IPS-15b (cell line): ENCODE results near the gene CSTPP1.

Experiments used
- H3K27me3 ChIP-seq: one replicate; pipeline ENCODE4 v1.6.1; 2013; ENCODE audit warnings: low read length; ENCODE audit not compliant: control insufficient read depth, insufficient read depth
- H3K36me3 ChIP-seq: one replicate; pipeline ENCODE4 v1.6.1; 2013; ENCODE audit warnings: low read length; ENCODE audit not compliant: control insufficient read depth, insufficient read depth
- H3K4me1 ChIP-seq: one replicate; pipeline ENCODE4 v1.6.1; 2013; ENCODE audit warnings: mild to moderate bottlenecking, low read length; ENCODE audit not compliant: control insufficient read depth, insufficient read depth
- H3K4me3 ChIP-seq: one replicate; pipeline ENCODE4 v1.5.1; 2013; ENCODE audit warnings: low read depth, low read length
- H3K9ac ChIP-seq: one replicate; pipeline ENCODE4 v1.6.1; 2013; ENCODE audit warnings: low read depth, mild to moderate bottlenecking, low read length
- H3K9me3 ChIP-seq: one replicate; pipeline ENCODE4 v1.6.1; 2013; ENCODE audit warnings: mild to moderate bottlenecking, low read length; ENCODE audit not compliant: control insufficient read depth, insufficient read depth

The CSTPP1 gene

DNA sequence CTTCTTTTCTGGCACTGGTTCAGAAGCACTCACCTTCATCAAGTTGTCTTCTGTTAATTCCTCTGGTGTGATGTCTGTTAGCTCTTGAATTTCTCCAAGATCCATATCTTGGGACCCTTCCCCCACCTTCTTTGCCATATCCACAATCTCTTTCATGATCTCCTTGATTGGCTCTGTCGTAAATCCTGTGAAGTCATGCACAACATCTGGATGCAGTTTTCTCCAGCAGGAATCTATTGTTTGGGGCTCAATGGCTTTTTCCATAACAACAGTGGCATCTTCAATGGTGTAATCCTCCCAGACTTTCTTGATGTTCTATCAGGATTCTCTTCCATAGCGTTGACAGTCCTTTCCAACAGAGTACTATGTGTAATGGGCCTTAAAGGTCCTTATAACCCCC is 96.9 kb downstream of the CSTPP1 start:
- no peaks in the 10 kb centered on the region for H3K36me3 ChIP-seq
- no peak overlapping the region for H3K9ac ChIP-seq
- no peaks in the 10 kb centered on the region for H3K27me3 ChIP-seq
- no peaks in the 10 kb centered on the region for H3K9me3 ChIP-seq
- no peak overlapping the region for H3K4me3 ChIP-seq
- no peaks in the 10 kb centered on the region for H3K4me1 ChIP-seq

DNA sequence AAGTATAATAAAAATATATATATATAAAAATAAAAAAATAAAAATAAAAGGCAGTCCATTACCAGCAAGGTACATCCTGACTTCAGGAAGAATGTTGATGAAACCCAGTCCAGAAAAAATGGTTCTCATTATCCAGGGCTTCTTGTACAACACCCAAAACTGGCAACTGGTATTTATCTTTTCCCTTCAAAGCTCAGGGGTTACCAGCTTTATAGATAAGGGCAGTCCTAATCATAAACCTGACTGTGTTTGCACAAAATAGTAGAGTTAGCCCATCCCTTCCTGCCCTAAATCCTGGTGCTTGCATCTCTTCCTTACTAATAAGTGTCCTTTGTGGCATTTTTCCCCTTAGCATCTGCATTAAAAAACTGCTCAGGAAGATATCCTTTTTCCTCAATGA is 97.5 kb downstream of the CSTPP1 start:
- Histone ChIP-seq H3K36me3 (no peaks in the 10 kb centered on the region), H3K27me3 (no peaks in the 10 kb centered on the region), H3K9ac (no peak overlapping the region)

DNA sequence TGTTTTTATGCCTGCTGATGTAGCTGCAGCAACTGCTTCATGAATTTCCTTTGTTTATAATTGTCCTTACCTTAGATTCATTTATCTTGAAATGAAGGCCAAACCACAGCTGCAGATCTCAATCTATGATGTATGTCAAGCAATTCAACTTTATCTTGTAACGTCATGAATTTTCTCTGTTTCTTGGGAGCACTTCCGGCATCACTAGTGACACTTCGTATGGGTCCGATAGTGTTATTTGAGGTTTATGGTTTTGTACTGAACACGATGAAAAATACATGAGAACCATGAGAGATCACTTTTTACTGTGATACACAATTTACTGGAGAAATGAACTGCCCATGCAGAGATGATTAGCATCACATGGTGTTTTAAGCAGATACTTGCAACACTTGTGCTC is 98.5 kb downstream of the CSTPP1 start:
- no peaks in the 10 kb centered on the region for H3K27me3 ChIP-seq
- no peak overlapping the region for H3K9ac ChIP-seq
- H3K36me3 ChIP-seq = no peaks in the 10 kb centered on the region
- no peaks in the 10 kb centered on the region for H3K9me3 ChIP-seq
- H3K4me3 ChIP-seq = no peak overlapping the region
- no peaks in the 10 kb centered on the region for H3K4me1 ChIP-seq

More for the DNA sequence above, 97.5 kb downstream of the CSTPP1 start:
- Histone ChIP-seq H3K4me1 (no peaks in the 10 kb centered on the region), H3K9me3 (no peaks in the 10 kb centered on the region), H3K4me3 (no peak overlapping the region)

DNA sequence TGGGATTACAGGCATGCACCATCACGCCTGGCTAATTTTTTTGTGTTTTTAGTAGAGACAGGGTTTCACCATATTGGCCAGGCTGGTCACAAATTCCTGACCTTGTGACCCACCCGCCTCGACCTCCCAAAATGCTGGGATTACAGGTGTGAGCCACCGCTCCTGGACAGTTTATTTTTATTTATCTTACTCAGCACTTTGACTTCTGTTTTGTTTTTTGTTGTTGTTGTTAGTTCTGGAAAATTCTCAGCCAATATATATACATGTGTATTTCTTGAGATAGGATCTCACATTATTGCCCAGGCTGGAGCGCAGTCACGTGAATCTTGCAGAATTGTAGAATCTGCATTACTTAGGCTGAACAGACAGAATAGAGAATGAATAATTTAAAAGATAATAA is 107.6 kb downstream of the CSTPP1 start:
- Histone ChIP-seq H3K4me1 (no peaks in the 10 kb centered on the region), H3K9ac (no peak overlapping the region), H3K9me3 (no peaks in the 10 kb centered on the region), H3K4me3 (no peak overlapping the region), H3K36me3 (no peaks in the 10 kb centered on the region), H3K27me3 (no peaks in the 10 kb centered on the region)

DNA sequence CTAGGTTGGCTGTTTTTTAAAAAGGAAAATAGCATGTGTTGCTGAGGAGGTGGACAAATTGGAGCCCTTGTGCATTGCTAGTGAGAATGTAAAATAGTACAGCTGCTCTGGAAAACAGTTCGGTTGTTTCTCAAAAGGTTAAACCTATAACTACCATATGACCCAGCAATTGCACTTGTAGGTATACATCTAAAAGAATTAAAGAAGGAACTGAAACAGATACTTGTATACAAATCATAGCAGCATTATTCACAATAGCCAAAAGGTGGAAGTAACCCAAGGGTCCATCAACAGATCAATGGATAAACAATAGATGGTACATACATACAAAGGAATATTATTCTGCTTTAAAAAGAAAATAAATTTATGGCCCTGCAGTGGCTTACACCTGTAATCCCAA is 111.4 kb downstream of the CSTPP1 start:
- Histone ChIP-seq H3K27me3 (no peaks in the 10 kb centered on the region), H3K4me3 (no peak overlapping the region), H3K36me3 (no peaks in the 10 kb centered on the region), H3K9ac (no peak overlapping the region), H3K4me1 (no peaks in the 10 kb centered on the region), H3K9me3 (no peaks in the 10 kb centered on the region)

DNA sequence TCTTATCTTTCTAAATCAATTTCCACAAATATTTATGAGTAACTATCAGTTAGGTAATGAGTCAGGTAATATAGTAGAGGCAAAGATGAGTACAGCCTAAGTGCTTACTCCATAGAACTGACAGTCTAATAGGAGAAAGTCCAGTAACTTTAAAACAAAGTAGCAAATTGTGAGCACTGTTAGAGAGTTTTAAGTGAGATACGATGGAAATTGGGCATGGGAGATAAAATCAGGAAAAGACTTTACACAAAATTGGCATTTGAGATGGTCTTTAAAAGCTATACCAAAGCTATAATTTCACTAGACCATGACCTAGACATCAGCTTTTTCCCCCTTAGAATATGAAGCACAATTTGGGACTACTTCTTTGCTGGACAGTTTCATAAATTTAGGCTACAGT is 113.7 kb downstream of the CSTPP1 start:
- H3K27me3 ChIP-seq = no peaks in the 10 kb centered on the region
- no peaks in the 10 kb centered on the region for H3K4me1 ChIP-seq
- no peaks in the 10 kb centered on the region for H3K9me3 ChIP-seq
- H3K9ac ChIP-seq = no peak overlapping the region
- H3K4me3 ChIP-seq = no peak overlapping the region
- no peaks in the 10 kb centered on the region for H3K36me3 ChIP-seq

DNA sequence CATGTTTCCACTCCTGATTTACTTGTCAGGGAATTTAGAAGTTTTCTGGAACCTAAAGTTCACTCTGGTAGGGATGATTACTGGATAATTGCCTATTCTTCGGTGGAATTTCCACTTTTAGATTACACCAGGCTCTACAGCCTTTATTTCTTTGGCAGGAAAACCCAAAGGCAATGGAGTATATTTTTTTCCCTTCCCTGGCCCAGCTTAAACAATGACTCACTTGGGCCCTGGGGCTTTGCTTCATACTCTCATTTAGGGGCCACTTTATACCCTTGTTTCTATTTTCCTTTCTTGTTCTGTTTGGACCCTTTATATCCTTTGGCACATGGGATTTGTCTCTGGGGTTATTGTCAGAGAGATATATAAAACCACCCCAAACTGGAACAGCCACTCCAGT is 114.7 kb downstream of the CSTPP1 start:
- no peak overlapping the region for H3K4me3 ChIP-seq
- no peak overlapping the region for H3K9ac ChIP-seq
- no peaks in the 10 kb centered on the region for H3K36me3 ChIP-seq
- no peaks in the 10 kb centered on the region for H3K4me1 ChIP-seq
- H3K27me3 ChIP-seq = no peaks in the 10 kb centered on the region
- no peaks in the 10 kb centered on the region for H3K9me3 ChIP-seq

DNA sequence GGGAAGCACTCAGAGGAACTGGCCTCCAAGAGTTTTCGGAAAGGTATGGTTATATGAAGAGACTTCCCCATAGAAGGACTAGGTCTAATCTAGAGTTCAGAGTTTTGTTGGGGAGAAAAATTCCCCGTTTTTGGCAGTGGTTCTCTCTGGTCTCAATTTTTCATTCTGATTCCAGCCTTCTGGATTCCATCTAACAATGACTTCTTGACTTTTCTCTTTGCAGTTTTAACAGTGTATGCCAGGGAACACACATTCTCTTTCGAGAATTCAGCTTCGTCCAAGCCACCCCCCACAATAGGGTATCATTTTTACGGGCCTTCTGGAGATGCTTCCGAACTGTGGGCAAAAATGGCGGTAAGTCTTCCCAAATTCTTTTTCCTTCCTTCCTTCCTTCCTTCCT is 115.6 kb downstream of the CSTPP1 start:
- H3K4me3 ChIP-seq = no peak overlapping the region
- H3K27me3 ChIP-seq = no peaks in the 10 kb centered on the region
- H3K9me3 ChIP-seq = no peaks in the 10 kb centered on the region
- no peak overlapping the region for H3K9ac ChIP-seq
- H3K4me1 ChIP-seq = peaks cover 7% of the 10 kb centered on the region
- H3K36me3 ChIP-seq = no peaks in the 10 kb centered on the region

DNA sequence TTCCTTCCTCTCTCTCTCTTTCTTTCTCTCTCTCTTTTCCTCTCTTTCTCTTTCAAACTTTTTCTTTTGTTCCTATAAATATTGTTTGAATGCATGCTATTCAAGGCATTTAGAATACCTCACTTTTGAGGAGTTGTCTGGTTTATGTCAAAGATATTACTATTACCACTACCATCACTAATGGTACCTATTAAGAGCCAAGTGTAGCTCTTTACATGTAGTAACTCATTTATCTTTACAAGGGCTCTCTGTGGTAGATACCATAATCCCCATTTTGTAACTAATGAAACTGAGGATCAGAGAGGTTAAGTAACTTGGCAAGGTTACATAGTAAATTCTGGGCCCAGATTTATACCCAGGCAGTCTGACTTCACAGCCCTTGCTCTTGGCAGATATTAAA is 116.0 kb downstream of the CSTPP1 start:
- Histone ChIP-seq H3K27me3 (no peaks in the 10 kb centered on the region), H3K36me3 (no peaks in the 10 kb centered on the region), H3K4me3 (no peak overlapping the region), H3K9ac (no peak overlapping the region), H3K4me1 (peaks cover 7% of the 10 kb centered on the region), H3K9me3 (no peaks in the 10 kb centered on the region)

DNA sequence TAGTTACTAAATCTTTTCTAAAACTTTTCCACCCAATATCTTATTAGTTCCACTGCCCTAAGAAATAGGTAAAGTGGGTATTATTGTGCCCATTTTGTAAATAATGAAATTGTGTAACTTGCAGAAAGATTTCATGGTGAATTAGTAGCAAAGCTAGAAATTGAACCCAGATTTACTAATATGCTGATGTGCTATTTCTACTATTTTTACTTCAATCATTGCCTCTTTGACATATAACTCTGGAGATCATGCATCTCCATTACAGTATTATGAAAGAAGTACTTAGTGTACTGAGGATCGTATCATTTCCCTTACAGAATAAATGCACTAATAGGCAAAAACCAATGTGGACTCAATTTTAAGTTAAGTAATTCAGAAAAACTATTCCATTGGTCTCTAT is 119.0 kb downstream of the CSTPP1 start:
- H3K4me1 ChIP-seq = peaks cover 7% of the 10 kb centered on the region
- no peaks in the 10 kb centered on the region for H3K9me3 ChIP-seq
- no peaks in the 10 kb centered on the region for H3K36me3 ChIP-seq
- no peak overlapping the region for H3K9ac ChIP-seq
- no peak overlapping the region for H3K4me3 ChIP-seq
- H3K27me3 ChIP-seq = no peaks in the 10 kb centered on the region

DNA sequence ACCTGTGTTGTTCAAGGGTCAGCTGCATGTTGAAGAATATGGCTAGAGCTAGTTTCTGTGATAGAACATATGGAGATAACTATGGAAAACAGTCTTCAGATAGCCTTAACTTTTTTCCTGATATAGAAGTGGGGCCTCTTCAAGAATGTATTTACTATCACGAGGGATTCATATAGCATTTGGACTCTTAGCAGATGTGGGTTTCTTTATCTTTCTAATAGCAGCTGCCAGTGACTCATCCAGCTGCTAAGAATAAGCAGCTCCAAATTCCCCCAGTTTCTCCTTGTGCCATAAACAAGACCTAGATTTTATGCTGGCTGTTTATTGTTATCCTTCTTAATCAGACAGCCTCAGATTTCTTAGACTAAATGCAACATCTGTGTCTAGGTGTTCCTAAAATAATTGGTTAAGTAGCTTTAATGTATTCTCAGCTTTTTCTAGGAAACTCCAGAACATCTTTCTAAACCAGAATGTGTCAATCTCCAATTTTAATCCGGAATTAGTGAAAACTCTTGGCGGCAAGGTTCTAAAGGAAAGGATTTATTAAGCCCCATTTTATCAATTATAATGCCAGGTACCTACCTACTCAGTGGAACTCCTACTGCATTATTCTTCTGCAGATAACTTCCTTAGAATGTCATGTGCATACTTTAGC is 119.8 kb downstream of the CSTPP1 start:
- H3K36me3 ChIP-seq = no peaks in the 10 kb centered on the region
- no peak overlapping the region for H3K4me3 ChIP-seq
- peaks cover 9% of the 10 kb centered on the region for H3K4me1 ChIP-seq
- H3K27me3 ChIP-seq = no peaks in the 10 kb centered on the region
- no peak overlapping the region for H3K9ac ChIP-seq
- H3K9me3 ChIP-seq = no peaks in the 10 kb centered on the region

DNA sequence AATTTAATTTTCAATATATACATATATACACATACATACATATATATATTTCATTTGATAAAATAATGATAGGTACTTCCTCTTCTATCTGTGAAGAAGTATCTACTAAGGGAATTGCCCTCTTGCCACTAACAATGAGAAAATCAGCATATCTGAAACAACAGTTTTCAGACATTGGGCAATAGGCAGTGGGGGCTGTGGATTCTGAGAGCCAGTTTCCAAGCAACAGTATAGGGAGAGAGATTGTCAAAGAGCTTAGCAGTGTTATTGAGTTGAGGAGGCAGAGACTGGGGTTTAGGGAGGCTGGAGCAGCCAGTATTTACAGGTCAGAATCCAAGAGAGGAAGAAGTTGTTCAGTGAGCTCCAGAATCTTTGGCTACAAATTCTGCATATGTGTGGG is 120.8 kb downstream of the CSTPP1 start:
- H3K9ac ChIP-seq = no peak overlapping the region
- H3K9me3 ChIP-seq = no peaks in the 10 kb centered on the region
- H3K36me3 ChIP-seq = no peaks in the 10 kb centered on the region
- H3K27me3 ChIP-seq = no peaks in the 10 kb centered on the region
- no peak overlapping the region for H3K4me3 ChIP-seq
- peaks cover 13% of the 10 kb centered on the region for H3K4me1 ChIP-seq
